GM18861 (cell line): ENCODE measurements around the gene GCNT4.
"Not testable (repeated sequence)": the region's sequence is repeated elsewhere in the genome, so short reads cannot be mapped to it uniquely, and the experiment has no call there.

Source experiments
- ATAC-seq: cut with Tn5 transposase; IDR thresholded peaks from one replicate; pipeline ENCODE4 v1.9.1; 2021; ENCODE audit not compliant: unreplicated experiment

Gene GCNT4, protein sequence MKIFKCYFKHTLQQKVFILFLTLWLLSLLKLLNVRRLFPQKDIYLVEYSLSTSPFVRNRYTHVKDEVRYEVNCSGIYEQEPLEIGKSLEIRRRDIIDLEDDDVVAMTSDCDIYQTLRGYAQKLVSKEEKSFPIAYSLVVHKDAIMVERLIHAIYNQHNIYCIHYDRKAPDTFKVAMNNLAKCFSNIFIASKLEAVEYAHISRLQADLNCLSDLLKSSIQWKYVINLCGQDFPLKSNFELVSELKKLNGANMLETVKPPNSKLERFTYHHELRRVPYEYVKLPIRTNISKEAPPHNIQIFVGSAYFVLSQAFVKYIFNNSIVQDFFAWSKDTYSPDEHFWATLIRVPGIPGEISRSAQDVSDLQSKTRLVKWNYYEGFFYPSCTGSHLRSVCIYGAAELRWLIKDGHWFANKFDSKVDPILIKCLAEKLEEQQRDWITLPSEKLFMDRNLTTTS

DNA sequence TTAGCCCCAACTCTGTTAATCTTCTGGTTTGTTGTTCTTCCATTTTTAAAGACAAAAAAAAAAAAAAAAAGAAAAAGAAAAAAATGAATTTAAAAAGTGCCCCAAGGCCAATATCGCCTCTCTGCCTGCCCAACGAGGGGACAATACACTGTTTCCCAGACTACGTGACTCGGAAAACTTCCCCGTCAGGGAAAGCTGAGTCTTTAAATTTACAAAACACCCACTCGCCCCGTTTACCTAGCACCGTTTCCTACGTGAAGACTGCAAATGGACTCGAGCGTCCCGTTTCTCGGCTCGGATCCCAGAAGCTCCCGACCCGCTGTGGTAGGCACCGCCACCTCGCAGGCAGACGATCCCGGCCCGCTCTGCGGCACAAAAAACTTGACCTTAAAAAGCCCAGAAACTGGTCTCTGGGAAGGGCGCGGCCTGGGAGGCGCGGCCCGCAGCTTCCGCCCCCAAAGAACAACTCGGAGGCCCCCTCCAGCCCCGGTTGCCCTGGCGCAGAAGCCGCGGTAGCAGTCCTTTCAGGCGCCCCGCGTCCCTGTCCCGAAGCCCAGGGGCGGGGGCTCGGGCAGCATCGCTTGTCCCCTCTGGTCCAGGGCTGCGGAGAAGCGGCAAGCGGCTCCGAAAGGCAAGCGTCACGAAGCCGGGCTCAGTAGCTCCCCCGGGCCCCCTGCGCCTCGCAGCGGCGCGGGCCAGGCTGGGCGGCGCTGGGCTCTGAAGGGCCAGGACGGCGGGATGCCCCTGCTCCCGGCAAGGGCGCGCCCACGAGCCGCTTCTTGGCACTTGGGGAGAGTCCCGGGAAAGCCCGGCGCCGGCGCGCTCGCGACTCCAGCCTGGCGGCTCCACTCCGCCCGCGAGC lies at the start of gene GCNT4:
TSS of gene GCNT4 (minus strand) at position 367 of the 862 bp plus-strand sequence. CDS start 22,521 bp downstream, outside the sequence.
- no peak for ATAC-seq

DNA sequence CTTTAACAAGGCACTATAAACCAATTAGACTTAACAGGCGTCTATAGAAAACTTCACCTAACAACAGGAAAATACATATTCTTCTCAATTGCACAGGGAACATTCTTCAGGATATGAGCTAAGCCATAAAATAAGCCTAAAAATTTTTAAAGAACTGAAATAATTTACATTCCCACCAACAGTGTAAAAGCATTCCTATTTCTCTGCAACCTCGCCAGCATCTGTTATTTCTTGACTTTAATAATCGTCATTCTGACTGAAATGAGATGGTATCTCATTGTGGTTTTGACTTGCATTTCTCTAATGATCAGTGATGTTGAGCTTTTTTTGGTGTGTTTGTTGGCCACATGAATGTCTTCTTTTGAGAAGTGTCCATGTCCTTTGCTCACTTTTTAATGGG lies 43.6 kb upstream of the GCNT4 start:
- ATAC-seq: not testable (repeated sequence)

- no peak for ATAC-seq
These were observed 39.2 kb upstream of the GCNT4 start for GRCh38 chr5:75091597-75091996.

- ATAC-seq: no peak
These were observed 37.3 kb upstream of the GCNT4 start for GRCh38 chr5:75089662-75090061.

DNA sequence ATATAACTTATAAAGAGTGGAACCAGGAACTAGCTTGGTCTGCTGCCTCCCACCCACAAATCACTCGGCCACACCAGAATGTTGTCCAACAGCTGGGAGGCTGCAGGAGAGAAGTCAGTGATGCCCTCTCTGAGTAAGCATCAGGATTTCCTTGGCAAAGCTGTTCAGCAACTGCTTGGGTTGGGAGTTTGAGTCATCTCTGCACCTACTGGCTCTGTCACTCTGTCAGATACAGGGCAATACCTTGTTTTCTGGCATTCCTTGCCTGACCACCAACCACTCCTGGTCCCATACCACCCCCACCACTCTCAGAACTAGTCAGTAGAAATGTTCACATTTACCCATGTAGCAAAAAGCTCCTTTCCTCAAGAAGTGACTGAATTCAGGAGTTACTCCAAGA lies 36.8 kb upstream of the GCNT4 start:
- ATAC-seq: no peak

GRCh38 chr5:75088648-75089047 lies 36.3 kb upstream of the GCNT4 start:
- no peak for ATAC-seq

DNA sequence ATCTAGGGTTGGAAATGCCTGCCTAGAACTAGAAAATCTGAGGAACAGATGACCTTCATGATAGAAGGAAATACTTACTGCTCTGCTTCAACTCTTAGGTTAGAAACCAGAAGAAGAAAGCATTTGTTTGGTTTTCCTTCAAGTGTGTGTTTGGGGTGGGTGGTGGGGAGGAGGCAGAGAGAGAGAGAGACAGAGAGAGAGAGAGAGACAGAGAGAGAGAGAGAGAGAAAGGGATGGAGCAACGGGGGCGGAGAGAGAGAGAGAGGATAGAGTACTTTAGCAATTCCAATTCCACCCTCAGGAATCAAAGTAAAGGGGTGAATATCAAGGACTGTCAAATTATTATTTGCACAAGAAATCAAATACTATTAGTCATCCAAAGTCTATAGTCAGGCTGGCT lies 29.2 kb upstream of the GCNT4 start:
- ATAC-seq: no peak

GRCh38 chr5:75079346-75079745 lies 27.0 kb upstream of the GCNT4 start:
- ATAC-seq: not testable (repeated sequence)

DNA sequence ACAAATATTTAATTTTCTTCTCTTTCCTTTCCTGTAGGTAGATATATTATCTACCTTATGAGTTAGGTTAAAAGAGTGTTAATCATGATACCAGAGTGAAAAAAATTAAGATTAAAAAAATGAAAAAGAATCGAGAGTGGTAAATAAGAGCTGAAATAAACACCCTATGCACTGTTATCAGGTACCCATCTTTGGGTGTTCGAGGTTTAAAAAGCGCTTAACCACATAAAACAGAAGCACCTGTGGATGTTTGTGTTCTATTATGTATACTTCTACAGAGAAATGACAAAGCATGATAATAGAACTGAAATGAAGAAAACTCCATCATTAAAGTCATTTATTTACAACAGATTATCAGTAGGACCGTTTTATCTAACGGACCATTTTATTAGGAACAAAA lies 25.7 kb upstream of the GCNT4 start:
- ATAC-seq: no peak

GRCh38 chr5:75072061-75072460 lies 19.7 kb upstream of the GCNT4 start:
- ATAC-seq: no peak

GRCh38 chr5:75071100-75071499 lies 18.7 kb upstream of the GCNT4 start:
- ATAC-seq: no peak

DNA sequence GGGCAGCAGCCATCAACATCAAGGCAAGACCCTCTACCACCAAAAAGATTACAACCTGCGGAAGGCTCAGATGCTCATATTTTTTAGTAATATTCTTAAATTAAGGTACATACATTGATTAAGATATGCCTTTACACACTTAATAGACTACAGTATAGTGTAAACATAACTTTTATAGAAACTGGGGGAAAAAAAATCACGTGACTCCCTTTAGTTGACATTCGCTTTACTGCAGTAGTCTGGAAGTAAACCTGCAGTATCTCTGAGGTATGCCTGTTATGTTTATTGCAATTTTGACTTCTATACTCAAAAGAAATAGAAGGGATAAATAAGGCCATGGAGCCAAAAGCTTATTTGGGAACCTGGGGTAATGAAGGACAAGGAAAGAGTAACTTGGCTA lies 15.1 kb upstream of the GCNT4 start:
- no peak for ATAC-seq

- no peak for ATAC-seq
These were observed 10.7 kb upstream of the GCNT4 start for GRCh38 chr5:75062925-75063531.

DNA sequence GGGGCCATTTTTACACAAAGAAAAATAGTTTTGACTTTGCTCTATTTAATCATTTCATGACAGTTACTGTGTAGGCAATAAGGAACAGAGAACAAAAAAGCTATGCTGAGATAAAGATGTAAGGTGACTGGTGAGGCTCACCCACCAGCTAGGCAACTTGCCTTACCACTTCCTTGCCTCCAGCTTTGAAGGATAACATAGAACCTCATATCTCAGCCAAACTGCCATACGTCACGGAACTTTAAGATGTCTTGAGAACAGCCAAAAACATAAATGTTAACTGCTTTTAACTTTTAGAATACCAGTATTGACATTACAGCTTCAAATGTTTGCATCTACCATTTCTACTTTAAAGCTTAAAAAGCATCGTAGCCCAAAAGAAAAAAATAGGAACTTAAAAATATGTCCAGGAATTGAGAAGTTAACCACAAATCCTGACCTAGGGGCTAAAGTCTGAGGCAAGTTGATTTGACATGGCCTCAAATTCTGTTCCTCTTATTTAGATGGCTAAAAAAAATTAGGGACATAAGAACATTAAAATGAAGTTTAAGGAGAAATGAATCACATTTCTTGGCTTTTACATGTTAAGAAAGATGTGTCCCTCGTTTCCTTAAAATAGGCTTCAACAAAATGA lies 7.7 kb upstream of the GCNT4 start:
- ATAC-seq: no peak

DNA sequence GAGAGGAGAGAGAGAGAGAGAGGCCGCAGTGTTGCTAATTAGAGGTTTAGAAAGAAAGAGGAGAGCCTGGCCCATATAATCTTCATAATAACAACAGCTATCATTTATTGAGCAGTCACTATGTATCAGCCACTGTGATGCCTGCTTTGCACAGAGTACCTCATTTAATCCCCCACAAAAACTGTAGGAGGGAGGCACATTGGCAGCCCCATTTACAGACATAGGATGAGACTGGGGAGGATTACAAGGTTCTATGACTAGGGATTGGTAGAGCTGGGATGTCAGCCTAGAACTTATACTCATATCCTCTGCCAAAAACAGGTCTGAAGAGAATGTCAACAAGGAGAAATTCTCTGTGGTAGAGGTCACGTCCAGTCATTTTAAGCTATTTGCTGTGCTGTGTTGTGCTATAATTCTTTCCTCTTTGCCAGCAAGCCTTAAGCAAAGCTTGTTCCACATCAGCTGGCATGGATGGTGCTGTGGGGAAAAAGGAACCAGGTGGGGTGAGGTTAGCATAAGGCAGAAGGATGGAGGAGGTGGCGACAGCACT lies 6.7 kb upstream of the GCNT4 start:
- ATAC-seq: no peak

GRCh38 chr5:75057561-75057960 lies 5.2 kb upstream of the GCNT4 start:
- ATAC-seq: no peak

- ATAC-seq: no peak
These were observed 3.4 kb upstream of the GCNT4 start for GRCh38 chr5:75055727-75056144.

DNA sequence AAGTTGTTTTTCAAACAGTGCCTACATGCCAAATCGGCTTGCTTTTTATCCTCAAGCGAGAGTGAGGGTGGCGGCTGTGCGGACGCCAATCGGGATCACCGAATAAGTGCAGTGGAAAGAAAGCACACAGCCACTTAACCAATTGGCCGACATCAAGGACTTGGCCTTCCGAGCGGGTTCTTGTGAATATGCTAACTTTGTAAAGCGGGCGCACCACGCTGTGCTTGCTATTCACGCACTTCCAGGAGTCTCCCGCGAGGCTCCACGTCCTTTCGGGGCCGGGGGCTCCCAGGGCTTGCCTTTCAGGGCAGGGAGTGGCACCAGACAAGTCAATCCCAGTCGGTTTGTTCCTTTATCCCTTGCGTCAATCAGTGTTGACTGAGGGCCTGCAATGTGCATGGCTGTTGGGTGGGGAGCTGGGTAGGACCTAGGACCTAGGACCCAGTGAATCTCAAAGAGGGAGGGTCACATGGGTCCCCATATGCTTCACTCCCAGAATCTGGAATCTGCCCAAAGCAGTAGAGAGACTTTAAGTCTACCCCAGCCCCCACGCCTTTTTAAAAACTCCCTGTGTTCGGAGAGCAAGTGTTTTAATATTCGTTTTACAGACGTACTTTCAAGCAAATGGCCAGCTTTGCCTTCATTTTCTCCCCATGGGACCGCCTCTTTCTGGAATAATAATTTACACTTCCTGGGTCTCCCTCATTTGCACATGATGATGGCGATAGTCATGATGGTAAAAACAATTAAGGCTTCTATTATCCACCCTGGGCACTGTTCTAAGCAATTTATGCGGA lies 2.0 kb upstream of the GCNT4 start:
- no peak for ATAC-seq

GRCh38 chr5:75053304-75054133 lies 1.2 kb upstream of the GCNT4 start:
- ATAC-seq: no peak
